ENCODE results near the gene MAPK1.

GRCh38 chr22:21861851-21862250, 5.6 kb downstream of the MAPK1 start:
- TF ChIP-seq CTCF (IDR thresholded peaks at IDR 0.05) (no peak), POLR2A (IDR thresholded peaks at IDR 0.05) (no peak), POLR2AphosphoS5 (IDR thresholded peaks at IDR 0.05) (no peak), EP300 (IDR thresholded peaks at IDR 0.05) (no peak)

Measured in upper lobe of left lung (tissue), 4 donors.